ENCODE measurements around the gene CYB5R4. TPM values are rescaled to one million over a fixed set of nuclear protein-coding genes. Genes with fewer than 3 reads are reported as not detected.

CYB5R4 gene
- total and polyA plus RNA-seq, 10 of the 15 experiments (the other 5 are each of a cell fraction or from before 2014, with no cell fraction given) = 13.4 to 61.1 (median 27.5) TPM

DNA sequence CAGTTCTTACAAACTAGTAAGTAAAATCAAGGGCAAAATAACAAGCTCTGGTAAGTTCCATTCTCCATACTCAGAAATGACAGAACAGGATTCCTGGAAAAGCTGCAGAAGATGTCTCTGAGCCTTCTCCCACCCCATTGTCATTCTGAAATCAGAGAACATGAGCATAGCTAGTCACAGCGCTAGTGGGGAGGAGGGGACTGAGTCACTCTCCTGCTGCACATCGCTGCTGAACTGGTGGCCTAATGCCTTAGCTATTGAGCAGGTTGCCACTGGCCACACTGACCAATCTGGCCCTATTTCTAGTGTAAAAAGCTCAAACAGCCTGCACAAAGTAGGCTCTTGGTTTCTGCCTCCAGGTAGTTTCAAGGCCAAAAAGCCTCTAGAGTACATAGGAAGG is 32.4 kb upstream of the CYB5R4 start:
- no peaks in the 10 kb centered on the region for H3K36me3 ChIP-seq (ENCODE audit: control insufficient read depth in 2 of 2, insufficient read depth in 2 of 2, low read length in 1 of 2)
- no peak overlapping the region for H3K9ac ChIP-seq (ENCODE audit: control insufficient read depth, insufficient read depth, low read length)
- H4K20me1 ChIP-seq (ENCODE audit: control insufficient read depth, insufficient read depth) = no peaks in the 10 kb centered on the region
- RAD21 ChIA-PET (ENCODE audit: unreplicated experiment) = no interaction called here
- CTCF ChIA-PET = no interaction called here
- in situ Hi-C loops (cut with MboI) (no loop called here), intact Hi-C loops (cut with micrococcal nuclease; ENCODE audit: unreplicated experiment) (no loop called here)
- BruUV-seq (replicated peaks) = no TSS peak
- FAIRE-seq (no peak), ATAC-seq (no peak), DNase-seq (ENCODE audit: low read depth, low spot score) (no peak)
- POLR2A ChIA-PET = no interaction called here
- 4% methylated on average over 2 of the region's 2 CpGs for WGBS (ENCODE audit: insufficient coverage, insufficient replicate concordance, low lambda C conversion rate, missing lambda C conversion rate)
- no peak overlapping the region for H3K4me3 ChIP-seq
- no peaks in the 10 kb centered on the region for H3K27me3 ChIP-seq (replicated peaks in 1 of 2; ENCODE audit: control insufficient read depth in 2 of 2, insufficient read depth in 2 of 2, low read length in 1 of 2)
- H3K4me2 ChIP-seq (ENCODE audit: control insufficient read depth, insufficient read depth) = no peak overlapping the region
- no peaks in the 10 kb centered on the region for H3K9me3 ChIP-seq (replicated peaks; ENCODE audit: control insufficient read depth, insufficient read depth, low read length)
- SMC1A ChIA-PET (ENCODE audit: uncharacterized antibody, unreplicated experiment) = no interaction called here
- no peaks in the 10 kb centered on the region for H3K79me2 ChIP-seq (ENCODE audit: control insufficient read depth, insufficient read depth, low read length)
- H3K4me1 ChIP-seq (ENCODE audit: control insufficient read depth, insufficient read depth, low read length) = no peaks in the 10 kb centered on the region
- TF ChIP-seq JUND (IDR thresholded peaks at IDR 0.05; ENCODE audit: low read depth, low read length) = no peak
- no peak for TF ChIP-seq RFX5 (IDR thresholded peaks at IDR 0.05; ENCODE audit: low read depth, low read length)
- TF ChIP-seq, protein P1, sequence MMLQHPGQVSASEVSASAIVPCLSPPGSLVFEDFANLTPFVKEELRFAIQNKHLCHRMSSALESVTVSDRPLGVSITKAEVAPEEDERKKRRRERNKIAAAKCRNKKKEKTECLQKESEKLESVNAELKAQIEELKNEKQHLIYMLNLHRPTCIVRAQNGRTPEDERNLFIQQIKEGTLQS (IDR thresholded peaks at IDR 0.05; ENCODE audit: borderline replicate concordance, extremely low read depth, low read depth, low read length) = no peak
- no peak for TF ChIP-seq NRF1 (conservative IDR thresholded peaks at IDR 0.05; ENCODE audit: low read depth, low read length)
- H3K27ac ChIP-seq (ENCODE audit: control insufficient read depth, insufficient read depth) = no peak overlapping the region
- H2AFZ ChIP-seq (ENCODE audit: control insufficient read depth, low read depth, low read length) = no peak overlapping the region

DNA sequence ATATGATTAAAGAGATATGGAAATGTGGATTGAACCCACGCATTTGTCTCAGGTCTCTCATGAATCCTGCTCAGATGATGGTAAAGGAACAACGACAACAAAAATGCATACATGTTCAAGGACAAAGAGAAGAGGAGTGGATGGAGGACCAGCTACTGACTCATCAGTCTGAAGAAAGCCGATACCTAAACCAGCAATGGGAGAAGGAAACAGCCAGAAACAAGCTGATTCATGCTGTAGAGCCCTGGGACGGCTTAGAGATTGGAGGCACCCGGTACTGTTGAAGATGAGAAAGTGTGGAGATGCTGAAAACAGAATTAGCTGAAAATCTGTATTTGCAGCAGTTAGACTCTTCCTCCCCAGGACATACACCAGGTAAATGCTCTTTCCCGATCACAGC is 20.8 kb upstream of the CYB5R4 start:
- Histone ChIP-seq H4K20me1 (ENCODE audit: control insufficient read depth, insufficient read depth) (no peaks in the 10 kb centered on the region), H3K79me2 (ENCODE audit: control insufficient read depth, insufficient read depth, low read length) (no peaks in the 10 kb centered on the region), H3K36me3 (ENCODE audit: control insufficient read depth in 2 of 2, insufficient read depth in 2 of 2, low read length in 1 of 2) (no peaks in the 10 kb centered on the region), H3K27ac (ENCODE audit: control insufficient read depth, insufficient read depth) (no peak overlapping the region), H3K4me2 (ENCODE audit: control insufficient read depth, insufficient read depth) (no peak overlapping the region), H3K4me3 (no peak overlapping the region), H2AFZ (ENCODE audit: control insufficient read depth, low read depth, low read length) (no peak overlapping the region), H3K27me3 (replicated peaks in 1 of 2; ENCODE audit: control insufficient read depth in 2 of 2, insufficient read depth in 2 of 2, low read length in 1 of 2) (no peaks in the 10 kb centered on the region), H3K9me3 (replicated peaks; ENCODE audit: control insufficient read depth, insufficient read depth, low read length) (no peaks in the 10 kb centered on the region), H3K9ac (ENCODE audit: control insufficient read depth, insufficient read depth, low read length) (no peak overlapping the region), H3K4me1 (ENCODE audit: control insufficient read depth, insufficient read depth, low read length) (no peaks in the 10 kb centered on the region)
- SMC1A ChIA-PET (ENCODE audit: uncharacterized antibody, unreplicated experiment) = interaction anchor here (1.0 to 1.4 kb wide), 2 partner anchors 10 to 13 kb away, joined by 3 to 4 read pairs; no protein-coding TSS in a partner anchor
- intact Hi-C loops (cut with micrococcal nuclease; ENCODE audit: unreplicated experiment) = no loop called here
- RAD21 ChIA-PET (ENCODE audit: unreplicated experiment) = interaction anchor here (1.1 kb wide), 1 partner anchor 8 kb away, joined by 3 read pairs; no protein-coding TSS in a partner anchor
- 18% methylated on average over 6 of the region's 6 CpGs for WGBS (ENCODE audit: insufficient coverage, insufficient replicate concordance, low lambda C conversion rate, missing lambda C conversion rate)
- DNase-seq (ENCODE audit: low read depth, low spot score) (no peak), ATAC-seq (no peak), FAIRE-seq (no peak)
- in situ Hi-C loops (cut with MboI) = no loop called here
- no TSS peak for BruUV-seq (replicated peaks)
- CTCF ChIA-PET = interaction anchor here (1.0 kb wide), 1 partner anchor 9 kb away, joined by 3 read pairs; no protein-coding TSS in a partner anchor
- POLR2A ChIA-PET = no interaction called here
- TF ChIP-seq, protein P2, sequence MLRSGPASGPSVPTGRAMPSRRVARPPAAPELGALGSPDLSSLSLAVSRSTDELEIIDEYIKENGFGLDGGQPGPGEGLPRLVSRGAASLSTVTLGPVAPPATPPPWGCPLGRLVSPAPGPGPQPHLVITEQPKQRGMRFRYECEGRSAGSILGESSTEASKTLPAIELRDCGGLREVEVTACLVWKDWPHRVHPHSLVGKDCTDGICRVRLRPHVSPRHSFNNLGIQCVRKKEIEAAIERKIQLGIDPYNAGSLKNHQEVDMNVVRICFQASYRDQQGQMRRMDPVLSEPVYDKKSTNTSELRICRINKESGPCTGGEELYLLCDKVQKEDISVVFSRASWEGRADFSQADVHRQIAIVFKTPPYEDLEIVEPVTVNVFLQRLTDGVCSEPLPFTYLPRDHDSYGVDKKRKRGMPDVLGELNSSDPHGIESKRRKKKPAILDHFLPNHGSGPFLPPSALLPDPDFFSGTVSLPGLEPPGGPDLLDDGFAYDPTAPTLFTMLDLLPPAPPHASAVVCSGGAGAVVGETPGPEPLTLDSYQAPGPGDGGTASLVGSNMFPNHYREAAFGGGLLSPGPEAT (IDR thresholded peaks at IDR 0.05; ENCODE audit: low read depth) = no peak
- TF ChIP-seq, protein P3, sequence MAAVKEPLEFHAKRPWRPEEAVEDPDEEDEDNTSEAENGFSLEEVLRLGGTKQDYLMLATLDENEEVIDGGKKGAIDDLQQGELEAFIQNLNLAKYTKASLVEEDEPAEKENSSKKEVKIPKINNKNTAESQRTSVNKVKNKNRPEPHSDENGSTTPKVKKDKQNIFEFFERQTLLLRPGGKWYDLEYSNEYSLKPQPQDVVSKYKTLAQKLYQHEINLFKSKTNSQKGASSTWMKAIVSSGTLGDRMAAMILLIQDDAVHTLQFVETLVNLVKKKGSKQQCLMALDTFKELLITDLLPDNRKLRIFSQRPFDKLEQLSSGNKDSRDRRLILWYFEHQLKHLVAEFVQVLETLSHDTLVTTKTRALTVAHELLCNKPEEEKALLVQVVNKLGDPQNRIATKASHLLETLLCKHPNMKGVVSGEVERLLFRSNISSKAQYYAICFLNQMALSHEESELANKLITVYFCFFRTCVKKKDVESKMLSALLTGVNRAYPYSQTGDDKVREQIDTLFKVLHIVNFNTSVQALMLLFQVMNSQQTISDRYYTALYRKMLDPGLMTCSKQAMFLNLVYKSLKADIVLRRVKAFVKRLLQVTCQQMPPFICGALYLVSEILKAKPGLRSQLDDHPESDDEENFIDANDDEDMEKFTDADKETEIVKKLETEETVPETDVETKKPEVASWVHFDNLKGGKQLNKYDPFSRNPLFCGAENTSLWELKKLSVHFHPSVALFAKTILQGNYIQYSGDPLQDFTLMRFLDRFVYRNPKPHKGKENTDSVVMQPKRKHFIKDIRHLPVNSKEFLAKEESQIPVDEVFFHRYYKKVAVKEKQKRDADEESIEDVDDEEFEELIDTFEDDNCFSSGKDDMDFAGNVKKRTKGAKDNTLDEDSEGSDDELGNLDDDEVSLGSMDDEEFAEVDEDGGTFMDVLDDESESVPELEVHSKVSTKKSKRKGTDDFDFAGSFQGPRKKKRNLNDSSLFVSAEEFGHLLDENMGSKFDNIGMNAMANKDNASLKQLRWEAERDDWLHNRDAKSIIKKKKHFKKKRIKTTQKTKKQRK (IDR thresholded peaks at IDR 0.05; ENCODE audit: low read depth, low read length) = no peak
- no peak for TF ChIP-seq RB1 (IDR thresholded peaks at IDR 0.05; ENCODE audit: borderline replicate concordance)
- TF ChIP-seq, protein P4, sequence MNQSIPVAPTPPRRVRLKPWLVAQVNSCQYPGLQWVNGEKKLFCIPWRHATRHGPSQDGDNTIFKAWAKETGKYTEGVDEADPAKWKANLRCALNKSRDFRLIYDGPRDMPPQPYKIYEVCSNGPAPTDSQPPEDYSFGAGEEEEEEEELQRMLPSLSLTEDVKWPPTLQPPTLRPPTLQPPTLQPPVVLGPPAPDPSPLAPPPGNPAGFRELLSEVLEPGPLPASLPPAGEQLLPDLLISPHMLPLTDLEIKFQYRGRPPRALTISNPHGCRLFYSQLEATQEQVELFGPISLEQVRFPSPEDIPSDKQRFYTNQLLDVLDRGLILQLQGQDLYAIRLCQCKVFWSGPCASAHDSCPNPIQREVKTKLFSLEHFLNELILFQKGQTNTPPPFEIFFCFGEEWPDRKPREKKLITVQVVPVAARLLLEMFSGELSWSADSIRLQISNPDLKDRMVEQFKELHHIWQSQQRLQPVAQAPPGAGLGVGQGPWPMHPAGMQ (IDR thresholded peaks at IDR 0.05; ENCODE audit: borderline replicate concordance) = no peak
- TF ChIP-seq ZSCAN29 (IDR thresholded peaks at IDR 0.05) = no peak
- no peak for TF ChIP-seq TARDBP (IDR thresholded peaks at IDR 0.05; ENCODE audit: borderline replicate concordance)

Data from GM12878 (cell line).